NCI-H345 treated with DMSO at 0.1 percent for 48 hours (cell line): ENCODE data around the gene P2RX7.
"Not testable (repeated sequence)": the region's sequence is repeated elsewhere in the genome, so short reads cannot be mapped to it uniquely, and the experiment has no call there.

Source experiments
- DNase-seq: peaks from one replicate; lab custom pipeline; 2025; ENCODE audit not compliant: unreplicated experiment; lab: John Stamatoyannopoulos, UW

P2RX7 gene

GRCh38 chr12:121202407-121203355 is 70.0 kb downstream of the P2RX7 start:
- DNase-seq, result peak; percentile 15

- DNase-seq, result no peak
Observed at GRCh38 chr12:121203482-121203881, 70.8 kb downstream of the P2RX7 start.

GRCh38 chr12:121205491-121205890 is 72.8 kb downstream of the P2RX7 start:
- DNase-seq, result no peak

GRCh38 chr12:121208571-121208970 is 75.9 kb downstream of the P2RX7 start:
- not testable (repeated sequence) for DNase-seq

GRCh38 chr12:121209221-121209620 is 76.5 kb downstream of the P2RX7 start:
- no peak for DNase-seq

- peak; percentile 28 for DNase-seq
Observed at GRCh38 chr12:121209624-121210572, 77.2 kb downstream of the P2RX7 start, which contains the start of gene P2RX4. Gene P2RX4, plus strand, starts transcription at chr12:121210129. Its CDS starts 36 bp downstream, at chr12:121210165.

GRCh38 chr12:121212875-121213274 is 80.2 kb downstream of the P2RX7 start:
- DNase-seq, result no peak

- DNase-seq, result no peak
Observed at GRCh38 chr12:121214166-121214777, 81.6 kb downstream of the P2RX7 start.

- DNase-seq, result no peak
Observed at GRCh38 chr12:121214855-121215745, 82.4 kb downstream of the P2RX7 start.

GRCh38 chr12:121216102-121216501 is 83.4 kb downstream of the P2RX7 start:
- no peak for DNase-seq

GRCh38 chr12:121217063-121217462 is 84.4 kb downstream of the P2RX7 start:
- no peak for DNase-seq

- no peak for DNase-seq
Observed at GRCh38 chr12:121217761-121218160, 85.1 kb downstream of the P2RX7 start.

- DNase-seq, result no peak
Observed at GRCh38 chr12:121218588-121219352, 86.1 kb downstream of the P2RX7 start.

- no peak for DNase-seq
Observed at GRCh38 chr12:121219353-121219986, 86.8 kb downstream of the P2RX7 start.

- no peak for DNase-seq
Observed at GRCh38 chr12:121222847-121223246, 90.2 kb downstream of the P2RX7 start.

GRCh38 chr12:121223292-121224285 is 90.9 kb downstream of the P2RX7 start:
- DNase-seq, result no peak

GRCh38 chr12:121224591-121224990 is 91.9 kb downstream of the P2RX7 start:
- no peak for DNase-seq

GRCh38 chr12:121226399-121226798 is 93.7 kb downstream of the P2RX7 start:
- no peak for DNase-seq
